Peyer's patch (tissue), 4 donors: ENCODE results near the gene MED15.

Experiments used
- CTCF ChIP-seq, 6 experiments: fragments of 450-650 bp in 4 of 6; fragments of 200-600 bp in 2 of 6; sonication (generic) in 1 of 6; IDR thresholded peaks; one replicate each; pipeline ENCODE4 v1.5.1; 2017 to 2019; ENCODE audit warnings: antibody characterized with exemption in 6 of 6, mild to moderate bottlenecking in 3 of 6, moderate library complexity in 1 of 6
- POLR2A ChIP-seq, 2 donors: fragments of 450-650 bp; IDR thresholded peaks; one replicate each; pipeline ENCODE4 v1.5.1; 2017; ENCODE audit warnings: antibody characterized with exemption in 2 of 2, mild to moderate bottlenecking in 2 of 2, moderate library complexity in 2 of 2

GRCh38 chr22:20487715-20488114, 19.7 kb upstream of the MED15 start:
- TF ChIP-seq CTCF (IDR thresholded peaks at IDR 0.05) (no peak), POLR2A (IDR thresholded peaks at IDR 0.05) (no peak)
